Measurements from ENCODE around the gene RNU5B-1. TPM values are rescaled to one million over a fixed set of nuclear protein-coding genes. Genes with fewer than 3 reads are reported as not detected.

The RNU5B-1 gene
- total and polyA plus RNA-seq, 12 donors = 18.2 to 51.0 TPM; not detected in 10

DNA sequence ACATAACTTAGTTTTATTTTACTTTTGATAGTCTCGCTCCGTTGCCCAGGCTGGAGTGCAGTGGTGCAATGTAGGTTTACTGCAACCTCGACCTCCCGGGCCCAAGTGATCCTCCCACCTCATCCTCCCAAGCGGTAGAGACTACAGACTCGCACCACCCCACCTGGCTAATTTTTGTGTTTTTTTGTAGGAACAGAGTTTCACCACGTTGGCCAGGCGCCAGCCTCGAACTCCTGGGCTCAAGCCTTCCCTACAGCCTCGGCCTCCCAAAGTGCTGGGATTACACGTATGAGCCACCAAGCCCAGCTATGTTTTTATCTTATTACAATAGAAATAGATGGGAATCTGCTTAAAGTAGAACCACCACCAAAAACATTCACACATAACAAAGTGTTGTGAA, 5.7 kb upstream of the RNU5B-1 start:
- H3K4me1 ChIP-seq = peaks cover 0 to 36% (median 21%) of the 10 kb centered on the region in 9 donors
- H3K9me3 ChIP-seq = no peaks in the 10 kb centered on the region
- H3K27ac ChIP-seq = no peak overlapping the region
- TF ChIP-seq, protein P1, sequence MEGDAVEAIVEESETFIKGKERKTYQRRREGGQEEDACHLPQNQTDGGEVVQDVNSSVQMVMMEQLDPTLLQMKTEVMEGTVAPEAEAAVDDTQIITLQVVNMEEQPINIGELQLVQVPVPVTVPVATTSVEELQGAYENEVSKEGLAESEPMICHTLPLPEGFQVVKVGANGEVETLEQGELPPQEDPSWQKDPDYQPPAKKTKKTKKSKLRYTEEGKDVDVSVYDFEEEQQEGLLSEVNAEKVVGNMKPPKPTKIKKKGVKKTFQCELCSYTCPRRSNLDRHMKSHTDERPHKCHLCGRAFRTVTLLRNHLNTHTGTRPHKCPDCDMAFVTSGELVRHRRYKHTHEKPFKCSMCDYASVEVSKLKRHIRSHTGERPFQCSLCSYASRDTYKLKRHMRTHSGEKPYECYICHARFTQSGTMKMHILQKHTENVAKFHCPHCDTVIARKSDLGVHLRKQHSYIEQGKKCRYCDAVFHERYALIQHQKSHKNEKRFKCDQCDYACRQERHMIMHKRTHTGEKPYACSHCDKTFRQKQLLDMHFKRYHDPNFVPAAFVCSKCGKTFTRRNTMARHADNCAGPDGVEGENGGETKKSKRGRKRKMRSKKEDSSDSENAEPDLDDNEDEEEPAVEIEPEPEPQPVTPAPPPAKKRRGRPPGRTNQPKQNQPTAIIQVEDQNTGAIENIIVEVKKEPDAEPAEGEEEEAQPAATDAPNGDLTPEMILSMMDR (IDR thresholded peaks at IDR 0.05) = no peak
- intact Hi-C loops (cut with DNase I) = loop anchor here in 3 of 10 donors (2.0 to 10.0 kb wide), 3 partner anchors 110 to 264 kb away; partner anchors contain the start of gene CLPX (in 1 of the 3)
- DNase-seq (no peak), ATAC-seq (no peak)
- no peak overlapping the region for H3K4me3 ChIP-seq
- no peaks in the 10 kb centered on the region for H3K36me3 ChIP-seq
- 90% methylated on average over 11 of the region's 11 CpGs for WGBS, 2 donors
- no peaks in the 10 kb centered on the region for H3K27me3 ChIP-seq

DNA sequence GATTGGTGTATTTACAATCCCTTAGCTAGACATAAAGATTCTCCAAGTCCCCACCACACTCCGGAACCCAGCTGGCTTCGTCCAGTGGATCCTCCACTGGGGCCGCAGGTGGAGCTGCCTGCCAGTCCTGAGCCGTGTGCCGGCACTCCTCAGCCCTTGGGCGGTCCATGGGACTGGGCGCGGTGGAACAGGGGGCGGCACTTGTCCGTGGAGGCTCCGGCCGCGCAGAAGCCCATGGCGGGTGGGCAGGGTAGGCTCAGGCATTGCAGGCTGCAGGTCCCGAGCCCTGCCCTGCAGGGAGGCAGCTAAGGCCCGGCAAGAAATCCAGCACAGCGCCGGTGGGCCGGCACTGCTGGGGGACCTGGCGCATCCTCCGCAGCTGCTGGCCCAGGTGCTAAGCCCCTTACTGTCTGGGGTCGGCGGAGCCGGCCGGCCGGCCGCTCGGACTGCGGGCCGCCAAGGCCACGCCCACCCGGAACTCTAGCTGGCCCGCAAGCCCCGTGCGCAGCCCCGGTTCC, 3.5 kb upstream of the RNU5B-1 start:
- no peak for DNase-seq
- intact Hi-C loops (cut with DNase I) = no loop called here

GRCh38 chr15:65302061-65302460, 2.4 kb upstream of the RNU5B-1 start:
- no peak overlapping the region for H3K27ac ChIP-seq
- WGBS, 2 donors = 82 to 86% methylated on average over 24 of the region's 24 CpGs
- ATAC-seq = peak in 1 of 8 donors; percentile 8
- TF ChIP-seq, protein P1 (IDR thresholded peaks at IDR 0.05) = no peak
- no peaks in the 10 kb centered on the region for H3K27me3 ChIP-seq
- no peaks in the 10 kb centered on the region for H3K9me3 ChIP-seq
- peaks cover 0 to 29% (median 18%) of the 10 kb centered on the region in 9 donors for H3K4me1 ChIP-seq
- no peaks in the 10 kb centered on the region for H3K36me3 ChIP-seq
- H3K4me3 ChIP-seq = no peak overlapping the region
- intact Hi-C loops (cut with DNase I) = no loop called here
- DNase-seq = no peak

More for the DNA sequence above, 3.5 kb upstream of the RNU5B-1 start:
- 93 to 97% methylated on average over 33 to 36 of the region's 36 CpGs for WGBS, 2 donors
- Histone ChIP-seq H3K27me3 (no peaks in the 10 kb centered on the region), H3K27ac (no peak overlapping the region), H3K36me3 (no peaks in the 10 kb centered on the region), H3K9me3 (no peaks in the 10 kb centered on the region), H3K4me1 (peaks cover 0 to 39% (median 27%) of the 10 kb centered on the region in 9 donors), H3K4me3 (no peak overlapping the region)
- TF ChIP-seq, protein P1 (IDR thresholded peaks at IDR 0.05) = no peak
- peak in 1 of 8 donors; percentile 1 for ATAC-seq

GRCh38 chr15:65303687-65304380, 643 bp upstream of the RNU5B-1 start:
- peak overlapping the region; percentile 65 to 96 (median 91) for H3K27ac ChIP-seq
- peak; percentile 18 to 56 for DNase-seq
- WGBS, 2 donors = 0% methylated on average over 24 of the region's 24 CpGs
- ATAC-seq = peak; percentile 50 to 72 (median 66)
- H3K4me3 ChIP-seq = peak overlapping the region; percentile 12 to 63 (median 57)
- TF ChIP-seq, protein P1 (IDR thresholded peaks at IDR 0.05) = peak in 1 of 9 donors; percentile 76
- no peaks in the 10 kb centered on the region for H3K27me3 ChIP-seq
- H3K9me3 ChIP-seq = no peaks in the 10 kb centered on the region
- intact Hi-C loops (cut with DNase I) = loop anchor here in 1 of 10 donors (2.0 kb wide), 1 partner anchor 119 kb away; the partner anchor contains the start of gene CLPX
- no peaks in the 10 kb centered on the region for H3K36me3 ChIP-seq
- peaks cover 0 to 19% (median 11%) of the 10 kb centered on the region in 9 donors for H3K4me1 ChIP-seq

Data from heart right ventricle (tissue), 16 donors.